HepG2 (cell line): ENCODE results near the gene PTPRF. TPM values are rescaled to one million over a fixed set of nuclear protein-coding genes. Genes with fewer than 3 reads are reported as not detected.
A peak's percentile ranks its signal among the peaks of the same experiment; 100 is the strongest.

Experiments
- GABPA ChIP-seq, 2 experiments: IDR thresholded peaks; 2 replicates each; pipeline ENCODE4 v1.6.1; 2011 to 2016; ENCODE audit warnings: low read depth in 2 of 2, low read length in 1 of 2, missing biosample characterization in 1 of 2, missing genetic modification characterization in 1 of 2
- HDAC6 ChIP-seq: fragments of 200-600 bp; sonication (generic); IDR thresholded peaks from 2 replicates; pipeline ENCODE4 v1.7.0; 2017; ENCODE audit warnings: mild to moderate bottlenecking, antibody characterized with exemption, low read length, low read depth
- JARID2 ChIP-seq: sonication (generic); formaldehyde crosslinking; IDR thresholded peaks from 2 replicates; pipeline ENCODE4 v1.8.1; 2023; ENCODE audit warnings: missing genetic modification reagents, inconsistent platforms; ENCODE audit not compliant: insufficient replicate concordance
- NAIF1 ChIP-seq: sonication (generic); formaldehyde crosslinking; IDR thresholded peaks from 2 replicates; pipeline ENCODE4 v1.5.0; 2020; ENCODE audit warnings: mild to moderate bottlenecking, missing genetic modification reagents, borderline replicate concordance
- PHF20 ChIP-seq: sonication (generic); formaldehyde crosslinking; IDR thresholded peaks from 2 replicates; pipeline ENCODE4 v1.5.0; 2020; ENCODE audit warnings: mild to moderate bottlenecking, missing genetic modification reagents
- PHF21A ChIP-seq: sonication (generic); formaldehyde crosslinking; IDR thresholded peaks from 2 replicates; pipeline ENCODE4 v1.5.0; 2020; ENCODE audit warnings: mild to moderate bottlenecking, missing genetic modification reagents
- SALL1 ChIP-seq: sonication (generic); formaldehyde crosslinking; IDR thresholded peaks from 2 replicates; pipeline ENCODE4 v1.8.0; 2022; ENCODE audit warnings: mild to moderate bottlenecking, missing genetic modification reagents
- TBX2 ChIP-seq: sonication (generic); formaldehyde crosslinking; IDR thresholded peaks from 2 replicates; pipeline ENCODE4 v1.5.0; 2020; ENCODE audit warnings: missing genetic modification reagents, mild to moderate bottlenecking, borderline replicate concordance
- XRCC5 ChIP-seq: fragments of 200-400 bp; formaldehyde crosslinking; optimal IDR thresholded peaks from 2 replicates; pipeline ENCODE3; 2017; ENCODE audit warnings: mild to moderate bottlenecking, low read length
- ZBTB38 ChIP-seq: sonication (generic); formaldehyde crosslinking; IDR thresholded peaks from 2 replicates; pipeline ENCODE4 v1.5.1; 2020; ENCODE audit warnings: mild to moderate bottlenecking, missing genetic modification reagents
- ZFP91 ChIP-seq: sonication (generic); formaldehyde crosslinking; IDR thresholded peaks from 2 replicates; pipeline ENCODE4 v1.9.0; 2022; ENCODE audit warnings: missing genetic modification reagents, mild to moderate bottlenecking, borderline replicate concordance
- ZNF687 ChIP-seq: sonication (generic); formaldehyde crosslinking; IDR thresholded peaks from 2 replicates; pipeline ENCODE4 v1.5.1; 2020; ENCODE audit warnings: mild to moderate bottlenecking, missing genetic modification reagents, moderate library complexity
- ZNF746 ChIP-seq: sonication (generic); formaldehyde crosslinking; IDR thresholded peaks from 2 replicates; pipeline ENCODE4 v1.8.0; 2022; ENCODE audit warnings: mild to moderate bottlenecking, missing genetic modification reagents
- polyA plus RNA-seq, 8 experiments: library from polyadenylated mRNA; depleted of rRNA in 3 of 8; stranded (reverse) in 7 of 8; unstranded in 1 of 8; fragments of >200 nt; fragmentation: Illumina TruSeq in 4 of 8; extraction: Trizol in 4 of 8; gene quantifications; 2 replicates each; pipeline versions ENCODE4 v1.2.1 to v1.2.3, GENCODE V29; 2011 to 2016; ENCODE audit warnings: low read depth in 4 of 8, missing spikeins in 1 of 8, mixed read lengths in 1 of 8; ENCODE audit not compliant: insufficient read depth in 1 of 8
- total RNA-seq, 5 experiments: library from RNA; depleted of rRNA; stranded (reverse); fragments of >200 nt; fragmentation: Illumina TruSeq; extraction: Trizol; gene quantifications; 2 replicates each; pipeline ENCODE4 v1.2.3, GENCODE V29; 2016; ENCODE audit warnings: low read depth in 1 of 5

Gene PTPRF
- total and polyA plus RNA-seq, 2 of the 13 experiments (the other 11 are each of a cell fraction or from before 2014, with no cell fraction given), result 55.9 to 167 TPM

- TF ChIP-seq PHF21A (CRISPR knock-in tag) (no peak), TBX2 (CRISPR knock-in tag) (0 out of 2 replicates have a peak, but pooled peaks have one; percentile 22), HDAC6 (no peak), JARID2 (CRISPR knock-in tag) (no peak), SALL1 (CRISPR knock-in tag) (0 out of 2 replicates have a peak, but pooled peaks have one; percentile 5), NAIF1 (no peak), GABPA (IDR thresholded peaks at IDR 0.05; ENCODE audit: low read depth, low read length) (no peak), GABPA (CRISPR knock-in tag; IDR thresholded peaks at IDR 0.05; ENCODE audit: low read depth) (no peak), ZBTB38 (CRISPR knock-in tag) (peak; percentile 27), ZFP91 (no peak), PHF20 (CRISPR knock-in tag) (no peak), XRCC5 (no peak), ZNF746 (CRISPR knock-in tag) (no peak), ZNF687 (0 out of 2 replicates have a peak, but pooled peaks have one; percentile 7)
Measured at GRCh38 chr1:43543567-43543966, 12.9 kb downstream of the PTPRF start (continued).
